ENCODE measurements around the gene ZNF611. TPM values are rescaled to one million over a fixed set of nuclear protein-coding genes. Genes with fewer than 3 reads are reported as not detected.
"Not testable (repeated sequence)": the region's sequence is repeated elsewhere in the genome, so short reads cannot be mapped to it uniquely, and the experiment has no call there.

The ZNF611 gene
- total RNA-seq, 1 experiment from 2014 or later: 25.9 TPM

DNA sequence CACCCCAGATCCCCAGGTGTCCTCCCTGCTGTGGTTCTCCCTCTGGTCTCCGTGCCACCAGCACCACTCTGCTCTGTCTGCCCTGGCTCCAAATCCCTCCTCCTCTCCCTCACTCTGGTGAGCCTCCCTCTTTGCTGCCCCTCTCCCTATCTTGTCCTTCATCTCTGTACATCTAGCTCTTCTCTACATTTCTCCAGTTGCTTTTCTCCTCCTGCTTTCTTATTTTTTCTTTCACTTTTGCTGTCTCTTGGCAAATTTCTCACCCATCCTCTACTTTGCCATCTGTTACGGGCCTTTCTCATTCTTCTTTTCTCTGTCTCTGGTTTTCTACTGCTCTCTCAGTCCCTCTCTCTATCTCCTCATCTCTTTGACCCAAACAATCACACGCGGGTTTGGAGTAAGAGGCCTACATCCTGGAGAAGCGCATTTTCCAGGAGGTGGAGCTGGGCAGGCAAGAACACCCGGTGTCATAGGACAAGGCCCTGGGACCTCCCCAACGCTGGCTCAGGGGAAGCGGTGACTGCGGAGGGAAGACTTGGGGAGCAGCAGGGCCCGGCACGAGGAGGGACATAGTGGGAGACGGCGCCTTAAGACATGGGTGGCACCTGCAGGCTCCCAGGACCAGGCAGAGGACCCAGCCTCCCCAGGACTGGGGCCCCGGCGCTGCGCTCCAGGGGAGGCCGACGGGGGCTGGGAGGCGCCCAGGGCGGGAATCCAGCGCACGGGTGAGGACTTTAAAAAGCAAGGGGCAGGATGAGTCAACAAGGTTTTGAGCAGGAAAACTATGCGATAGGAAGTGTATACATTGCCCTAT lies 9.9 kb downstream of the ZNF611 start:
- H3K4me3 ChIP-seq (ENCODE audit: low read length): no peak overlapping the region
- H2AFZ ChIP-seq (ENCODE audit: low read length): no peak overlapping the region
- peaks cover 92% of the 10 kb centered on the region for H3K36me3 ChIP-seq (ENCODE audit: insufficient read depth, low read length)
- H3K9me3 ChIP-seq (ENCODE audit: low read length): peaks cover 21% of the 10 kb centered on the region
- no peak overlapping the region for H3K9ac ChIP-seq (ENCODE audit: low read length)
- no peak overlapping the region for H3K27ac ChIP-seq (ENCODE audit: low read length)
- H4K20me1 ChIP-seq (ENCODE audit: insufficient read depth, low read depth, low read length): no peaks in the 10 kb centered on the region
- no peaks in the 10 kb centered on the region for H3K4me1 ChIP-seq (ENCODE audit: low read length)
- H3K9me2 ChIP-seq (replicated peaks; ENCODE audit: insufficient read depth, low read length): no peaks in the 10 kb centered on the region
- no peak overlapping the region for H3K4me2 ChIP-seq (ENCODE audit: low read depth, low read length, poor library complexity, severe bottlenecking)
- peaks cover 49% of the 10 kb centered on the region for H3K79me2 ChIP-seq (ENCODE audit: low read length)
- no peak for DNase-seq
- H3K27me3 ChIP-seq (ENCODE audit: low read length): no peaks in the 10 kb centered on the region

DNA sequence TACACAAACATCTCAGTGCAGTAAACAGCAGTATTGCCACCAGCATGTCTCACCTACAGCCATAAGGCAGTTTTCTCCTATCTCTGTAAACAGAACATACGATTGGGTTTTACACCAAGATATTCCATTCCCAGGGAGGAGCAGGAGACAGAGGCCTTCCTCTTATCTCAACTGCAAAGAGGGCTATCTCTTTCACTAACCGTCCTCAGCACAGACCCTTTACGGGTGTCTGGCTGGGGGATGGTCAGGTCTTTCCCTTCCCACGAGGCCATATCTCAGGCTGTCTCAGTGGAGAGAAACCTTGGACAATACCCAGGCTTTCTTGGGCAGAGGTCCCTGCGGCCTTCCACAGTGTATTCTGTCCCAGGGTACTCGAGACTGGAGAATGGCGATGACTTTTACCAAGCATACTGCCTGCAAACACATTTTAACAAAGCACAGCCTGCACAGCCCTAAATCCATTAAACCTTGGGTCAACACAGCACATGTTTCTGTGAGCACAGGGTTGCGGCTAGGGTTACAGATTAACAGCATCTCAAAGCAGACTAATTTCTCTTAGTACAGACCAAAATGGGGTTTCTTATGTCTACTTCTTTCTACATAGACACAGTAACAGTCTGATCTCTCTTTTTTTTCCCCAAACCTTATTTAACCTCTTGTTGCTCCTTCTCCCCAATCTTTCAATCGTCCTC lies 10.8 kb downstream of the ZNF611 start:
- not testable (repeated sequence) for H3K9ac ChIP-seq (ENCODE audit: low read length)

DNA sequence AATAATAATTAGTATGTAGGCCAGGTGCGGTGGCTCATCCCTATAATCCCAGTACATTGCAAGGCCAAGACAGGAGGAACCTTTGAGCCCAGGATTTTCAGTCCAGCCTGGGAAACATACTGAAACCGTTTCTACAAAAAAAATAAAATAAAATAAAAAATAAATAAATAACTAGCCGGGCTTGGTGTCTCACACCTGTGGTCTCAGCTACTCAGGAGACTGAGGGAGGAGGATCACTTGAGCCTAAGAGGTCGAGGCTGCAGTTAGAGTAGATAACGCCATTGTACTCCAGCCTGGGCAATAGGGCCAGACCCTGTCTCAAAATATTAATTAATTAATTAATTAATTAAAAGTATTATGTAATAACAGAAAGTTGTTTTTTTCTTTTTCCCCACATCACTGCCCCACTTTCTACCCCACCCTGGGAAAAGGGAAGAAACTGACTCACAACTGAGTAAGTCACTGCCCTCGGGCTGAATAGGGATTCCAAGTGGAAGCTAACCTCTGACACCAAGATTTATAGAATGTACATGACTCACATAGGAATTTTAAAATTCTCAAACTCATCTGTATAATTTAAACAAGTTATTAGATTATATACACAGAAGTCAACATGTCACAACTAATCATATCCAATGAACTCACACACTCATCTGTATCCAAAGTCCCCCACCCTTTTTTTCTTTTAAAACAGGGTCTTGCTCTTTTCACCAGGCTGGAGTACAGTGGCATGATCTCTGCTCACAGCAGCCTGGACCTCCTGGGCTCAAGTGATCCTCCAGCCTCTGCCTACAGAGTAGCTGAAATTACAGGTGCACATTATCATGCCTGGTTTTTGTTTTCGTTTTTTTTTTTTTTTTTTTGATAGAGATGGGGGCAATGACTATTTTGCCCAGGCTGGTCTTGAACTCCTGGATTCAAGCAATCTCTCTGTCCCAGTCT lies 12.5 kb downstream of the ZNF611 start:
- no peak overlapping the region for H3K27ac ChIP-seq (ENCODE audit: low read length)
- H3K27me3 ChIP-seq (ENCODE audit: low read length): no peaks in the 10 kb centered on the region
- H3K9me3 ChIP-seq (ENCODE audit: low read length): peaks cover 18% of the 10 kb centered on the region
- no peaks in the 10 kb centered on the region for H3K4me1 ChIP-seq (ENCODE audit: low read length)
- no peaks in the 10 kb centered on the region for H4K20me1 ChIP-seq (ENCODE audit: insufficient read depth, low read depth, low read length)
- no peaks in the 10 kb centered on the region for H3K9me2 ChIP-seq (replicated peaks; ENCODE audit: insufficient read depth, low read length)
- no peak overlapping the region for H3K9ac ChIP-seq (ENCODE audit: low read length)
- H3K36me3 ChIP-seq (ENCODE audit: insufficient read depth, low read length): peaks cover 79% of the 10 kb centered on the region
- no peak for DNase-seq
- no peak overlapping the region for H2AFZ ChIP-seq (ENCODE audit: low read length)
- H3K79me2 ChIP-seq (ENCODE audit: low read length): peaks cover 28% of the 10 kb centered on the region
- H3K4me2 ChIP-seq (ENCODE audit: low read depth, low read length, poor library complexity, severe bottlenecking): no peak overlapping the region
- no peak overlapping the region for H3K4me3 ChIP-seq (ENCODE audit: low read length)

More for the DNA sequence above, 10.8 kb downstream of the ZNF611 start:
- H3K4me3 ChIP-seq (ENCODE audit: low read length); H3K27me3 ChIP-seq (ENCODE audit: low read length); H3K27ac ChIP-seq (ENCODE audit: low read length); H3K9me2 ChIP-seq (replicated peaks; ENCODE audit: insufficient read depth, low read length); DNase-seq; H2AFZ ChIP-seq (ENCODE audit: low read length); H4K20me1 ChIP-seq (ENCODE audit: insufficient read depth, low read depth, low read length); H3K4me1 ChIP-seq (ENCODE audit: low read length); H3K4me2 ChIP-seq (ENCODE audit: low read depth, low read length, poor library complexity, severe bottlenecking): not testable (repeated sequence)
- H3K9me3 ChIP-seq (ENCODE audit: low read length): peaks cover 21% of the 10 kb centered on the region
- H3K36me3 ChIP-seq (ENCODE audit: insufficient read depth, low read length): peaks cover 89% of the 10 kb centered on the region
- peaks cover 42% of the 10 kb centered on the region for H3K79me2 ChIP-seq (ENCODE audit: low read length)

DNA sequence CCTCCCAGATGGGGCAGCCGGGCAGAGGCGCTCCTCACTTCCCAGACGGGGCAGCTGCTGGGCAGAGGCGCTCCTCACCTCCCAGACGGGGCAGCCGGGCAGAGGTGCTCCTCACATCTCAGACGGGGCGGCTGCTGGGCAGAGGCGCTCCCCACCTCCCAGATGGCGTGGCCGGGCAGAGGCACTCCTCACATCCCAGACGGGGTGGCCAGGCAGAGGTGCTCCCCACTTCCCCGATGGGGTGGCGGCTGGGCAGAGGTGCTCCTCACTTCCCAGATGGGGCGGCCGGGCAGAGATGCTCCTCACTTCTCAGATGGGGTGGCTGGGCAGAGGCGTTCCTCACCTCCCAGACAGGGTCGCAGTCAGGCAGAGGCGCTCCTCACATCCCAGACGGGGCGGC lies 14.3 kb downstream of the ZNF611 start:
- H3K27me3 ChIP-seq (ENCODE audit: low read length); H3K27ac ChIP-seq (ENCODE audit: low read length); H3K4me1 ChIP-seq (ENCODE audit: low read length); H2AFZ ChIP-seq (ENCODE audit: low read length); H3K4me3 ChIP-seq (ENCODE audit: low read length); H3K4me2 ChIP-seq (ENCODE audit: low read depth, low read length, poor library complexity, severe bottlenecking); H3K9me2 ChIP-seq (replicated peaks; ENCODE audit: insufficient read depth, low read length); H3K9ac ChIP-seq (ENCODE audit: low read length); DNase-seq; H4K20me1 ChIP-seq (ENCODE audit: insufficient read depth, low read depth, low read length): not testable (repeated sequence)
- peaks cover 16% of the 10 kb centered on the region; the same call in 1 of the 2 replicates for H3K9me3 ChIP-seq (ENCODE audit: low read length)
- peaks cover 20% of the 10 kb centered on the region for H3K79me2 ChIP-seq (ENCODE audit: low read length)
- peaks cover 73% of the 10 kb centered on the region for H3K36me3 ChIP-seq (ENCODE audit: insufficient read depth, low read length)

DNA sequence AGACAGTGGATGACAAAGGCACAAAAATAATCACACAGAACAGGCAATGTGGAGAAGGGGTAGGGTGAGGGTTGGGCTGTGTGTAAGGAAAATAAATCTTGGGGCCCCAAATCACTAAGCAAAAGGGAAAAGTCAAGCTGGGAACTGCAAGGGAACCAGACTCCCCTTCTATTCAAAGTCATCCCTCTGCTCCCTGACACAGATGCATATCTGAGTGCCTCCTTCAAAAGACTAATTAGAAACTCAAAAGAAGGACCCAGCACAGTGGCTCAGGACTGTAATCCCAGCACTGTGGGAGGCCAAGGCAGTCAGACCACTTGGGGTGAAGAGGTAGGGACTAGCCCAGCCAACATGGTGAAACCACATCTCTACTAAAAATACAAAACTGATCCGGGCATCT lies 18.3 kb downstream of the ZNF611 start:
- Histone ChIP-seq H4K20me1 (ENCODE audit: insufficient read depth, low read depth, low read length) (no peaks in the 10 kb centered on the region), H3K4me2 (ENCODE audit: low read depth, low read length, poor library complexity, severe bottlenecking) (no peak overlapping the region), H3K9me2 (replicated peaks; ENCODE audit: insufficient read depth, low read length) (no peaks in the 10 kb centered on the region), H3K9ac (ENCODE audit: low read length) (no peak overlapping the region), H2AFZ (ENCODE audit: low read length) (no peak overlapping the region), H3K79me2 (ENCODE audit: low read length) (peaks cover 7% of the 10 kb centered on the region; the same call in 1 of the 2 replicates), H3K27ac (ENCODE audit: low read length) (no peak overlapping the region), H3K27me3 (ENCODE audit: low read length) (no peaks in the 10 kb centered on the region), H3K36me3 (ENCODE audit: insufficient read depth, low read length) (peaks cover 72% of the 10 kb centered on the region), H3K9me3 (ENCODE audit: low read length) (peaks cover 10% of the 10 kb centered on the region; the same call in 1 of the 2 replicates), H3K4me1 (ENCODE audit: low read length) (no peaks in the 10 kb centered on the region), H3K4me3 (ENCODE audit: low read length) (no peak overlapping the region)
- DNase-seq: no peak

- H3K79me2 ChIP-seq (ENCODE audit: low read length); H3K4me3 ChIP-seq (ENCODE audit: low read length); H3K4me2 ChIP-seq (ENCODE audit: low read depth, low read length, poor library complexity, severe bottlenecking); H2AFZ ChIP-seq (ENCODE audit: low read length); H3K27ac ChIP-seq (ENCODE audit: low read length); H3K4me1 ChIP-seq (ENCODE audit: low read length); H3K9ac ChIP-seq (ENCODE audit: low read length); H3K9me2 ChIP-seq (replicated peaks; ENCODE audit: insufficient read depth, low read length); H3K27me3 ChIP-seq (ENCODE audit: low read length); H4K20me1 ChIP-seq (ENCODE audit: insufficient read depth, low read depth, low read length); H3K9me3 ChIP-seq (ENCODE audit: low read length); DNase-seq: not testable (repeated sequence)
- H3K36me3 ChIP-seq (ENCODE audit: insufficient read depth, low read length): peaks cover 72% of the 10 kb centered on the region
These were observed 18.9 kb downstream of the ZNF611 start for GRCh38 chr19:52715902-52716301.

GRCh38 chr19:52715330-52715729 lies 19.5 kb downstream of the ZNF611 start:
- H3K9ac ChIP-seq (ENCODE audit: low read length); H4K20me1 ChIP-seq (ENCODE audit: insufficient read depth, low read depth, low read length); H3K79me2 ChIP-seq (ENCODE audit: low read length); H3K27ac ChIP-seq (ENCODE audit: low read length); H3K4me1 ChIP-seq (ENCODE audit: low read length); H3K4me2 ChIP-seq (ENCODE audit: low read depth, low read length, poor library complexity, severe bottlenecking); DNase-seq; H3K27me3 ChIP-seq (ENCODE audit: low read length); H2AFZ ChIP-seq (ENCODE audit: low read length); H3K9me2 ChIP-seq (replicated peaks; ENCODE audit: insufficient read depth, low read length); H3K4me3 ChIP-seq (ENCODE audit: low read length); H3K9me3 ChIP-seq (ENCODE audit: low read length): not testable (repeated sequence)
- peaks cover 72% of the 10 kb centered on the region for H3K36me3 ChIP-seq (ENCODE audit: insufficient read depth, low read length)

- peaks cover 85% of the 10 kb centered on the region for H3K36me3 ChIP-seq (ENCODE audit: insufficient read depth, low read length)
- H3K4me3 ChIP-seq (ENCODE audit: low read length); H3K4me2 ChIP-seq (ENCODE audit: low read depth, low read length, poor library complexity, severe bottlenecking); DNase-seq; H3K9me3 ChIP-seq (ENCODE audit: low read length); H3K9me2 ChIP-seq (replicated peaks; ENCODE audit: insufficient read depth, low read length); H3K27ac ChIP-seq (ENCODE audit: low read length); H2AFZ ChIP-seq (ENCODE audit: low read length); H3K79me2 ChIP-seq (ENCODE audit: low read length); H4K20me1 ChIP-seq (ENCODE audit: insufficient read depth, low read depth, low read length); H3K4me1 ChIP-seq (ENCODE audit: low read length); H3K27me3 ChIP-seq (ENCODE audit: low read length); H3K9ac ChIP-seq (ENCODE audit: low read length): not testable (repeated sequence)
These were observed 21.8 kb downstream of the ZNF611 start for GRCh38 chr19:52713051-52713450.

Measured in Karpas-422 (cell line).